ENCODE measurements around the gene HLA-C. TPM values are rescaled to one million over a fixed set of nuclear protein-coding genes. Genes with fewer than 3 reads are reported as not detected.
"Not testable (repeated sequence)": the region's sequence is repeated elsewhere in the genome, so short reads cannot be mapped to it uniquely, and the experiment has no call there.

Gene HLA-C
- total RNA-seq, 4 donors from 2014 or later = 206 to 531 (median 257) TPM

GRCh38 chr6:31289788-31290187 lies 17.9 kb upstream of the HLA-C start:
- Histone ChIP-seq H3K4me1 (no peaks in the 10 kb centered on the region), H3K4me3 (no peak overlapping the region), H3K36me3 (no peaks in the 10 kb centered on the region), H3K27me3 (peaks cover 29% of the 10 kb centered on the region), H3K27ac (no peak overlapping the region), H3K9me3 (no peaks in the 10 kb centered on the region)
- TF ChIP-seq POLR2A (IDR thresholded peaks at IDR 0.05) (no peak), POLR2AphosphoS5 (IDR thresholded peaks at IDR 0.05) (no peak), EP300 (IDR thresholded peaks at IDR 0.05) (no peak)
- no peak for ATAC-seq

GRCh38 chr6:31287619-31288018 lies 15.7 kb upstream of the HLA-C start:
- no peak for ATAC-seq
- Histone ChIP-seq H3K9me3 (no peaks in the 10 kb centered on the region), H3K36me3 (no peaks in the 10 kb centered on the region), H3K4me1 (no peaks in the 10 kb centered on the region), H3K27ac (no peak overlapping the region), H3K27me3 (peaks cover 12% of the 10 kb centered on the region), H3K4me3 (no peak overlapping the region)
- TF ChIP-seq EP300 (IDR thresholded peaks at IDR 0.05) (no peak), POLR2A (IDR thresholded peaks at IDR 0.05) (no peak), POLR2AphosphoS5 (IDR thresholded peaks at IDR 0.05) (no peak)
- TF ChIP-seq, protein P1, sequence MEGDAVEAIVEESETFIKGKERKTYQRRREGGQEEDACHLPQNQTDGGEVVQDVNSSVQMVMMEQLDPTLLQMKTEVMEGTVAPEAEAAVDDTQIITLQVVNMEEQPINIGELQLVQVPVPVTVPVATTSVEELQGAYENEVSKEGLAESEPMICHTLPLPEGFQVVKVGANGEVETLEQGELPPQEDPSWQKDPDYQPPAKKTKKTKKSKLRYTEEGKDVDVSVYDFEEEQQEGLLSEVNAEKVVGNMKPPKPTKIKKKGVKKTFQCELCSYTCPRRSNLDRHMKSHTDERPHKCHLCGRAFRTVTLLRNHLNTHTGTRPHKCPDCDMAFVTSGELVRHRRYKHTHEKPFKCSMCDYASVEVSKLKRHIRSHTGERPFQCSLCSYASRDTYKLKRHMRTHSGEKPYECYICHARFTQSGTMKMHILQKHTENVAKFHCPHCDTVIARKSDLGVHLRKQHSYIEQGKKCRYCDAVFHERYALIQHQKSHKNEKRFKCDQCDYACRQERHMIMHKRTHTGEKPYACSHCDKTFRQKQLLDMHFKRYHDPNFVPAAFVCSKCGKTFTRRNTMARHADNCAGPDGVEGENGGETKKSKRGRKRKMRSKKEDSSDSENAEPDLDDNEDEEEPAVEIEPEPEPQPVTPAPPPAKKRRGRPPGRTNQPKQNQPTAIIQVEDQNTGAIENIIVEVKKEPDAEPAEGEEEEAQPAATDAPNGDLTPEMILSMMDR (IDR thresholded peaks at IDR 0.05) = no peak
- 61 to 62% methylated on average over 2 to 4 of the region's 4 CpGs for WGBS, 2 donors (ENCODE audit: low coverage in 1 of 2)

GRCh38 chr6:31285982-31286381 lies 14.1 kb upstream of the HLA-C start:
- Histone ChIP-seq H3K4me3 (no peak overlapping the region), H3K9me3 (no peaks in the 10 kb centered on the region), H3K27me3 (no peaks in the 10 kb centered on the region), H3K4me1 (no peaks in the 10 kb centered on the region), H3K27ac (no peak overlapping the region), H3K36me3 (no peaks in the 10 kb centered on the region)
- TF ChIP-seq POLR2AphosphoS5 (IDR thresholded peaks at IDR 0.05) (no peak), POLR2A (IDR thresholded peaks at IDR 0.05) (no peak), EP300 (IDR thresholded peaks at IDR 0.05) (no peak)
- TF ChIP-seq, protein P1 (IDR thresholded peaks at IDR 0.05) = no peak
- 0 to 32% methylated on average over 1 to 2 of the region's 2 CpGs for WGBS, 2 donors (ENCODE audit: low coverage in 1 of 2)
- ATAC-seq = no peak

GRCh38 chr6:31285486-31285885 lies 13.6 kb upstream of the HLA-C start:
- TF ChIP-seq POLR2AphosphoS5 (IDR thresholded peaks at IDR 0.05) = no peak
- TF ChIP-seq, protein P1 (IDR thresholded peaks at IDR 0.05) = no peak
- no peak for TF ChIP-seq EP300 (IDR thresholded peaks at IDR 0.05)
- no peak for TF ChIP-seq POLR2A (IDR thresholded peaks at IDR 0.05)
- H3K27ac ChIP-seq = no peak overlapping the region
- no peak overlapping the region for H3K4me3 ChIP-seq
- H3K9me3 ChIP-seq = no peaks in the 10 kb centered on the region
- no peaks in the 10 kb centered on the region for H3K4me1 ChIP-seq
- WGBS, 2 donors (ENCODE audit: low coverage in 1 of 2) = 67 to 78% methylated on average over 3 of the region's 3 CpGs
- H3K36me3 ChIP-seq = no peaks in the 10 kb centered on the region
- ATAC-seq = no peak
- no peaks in the 10 kb centered on the region for H3K27me3 ChIP-seq

DNA sequence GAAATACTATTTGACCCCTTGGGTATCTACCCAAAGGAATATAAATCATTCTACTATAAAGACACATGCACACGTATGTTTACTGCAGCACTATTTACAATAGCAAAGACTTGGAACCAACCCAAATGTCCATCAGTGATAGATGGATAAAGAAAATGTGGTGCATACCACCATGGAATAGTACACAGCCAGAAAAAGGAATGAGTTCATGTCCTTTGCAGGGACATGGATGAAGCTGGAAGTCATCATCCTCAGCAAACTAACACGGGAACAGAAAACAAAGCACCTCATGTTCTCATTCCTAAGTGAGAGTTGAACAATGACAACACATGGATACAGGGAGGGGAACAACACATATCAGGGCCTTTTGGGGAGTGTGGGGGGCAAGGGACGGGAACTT lies 7.8 kb upstream of the HLA-C start:
- not testable (repeated sequence) for ATAC-seq, H3K36me3 ChIP-seq, H3K27me3 ChIP-seq, H3K27ac ChIP-seq, H3K9me3 ChIP-seq, H3K4me1 ChIP-seq, H3K4me3 ChIP-seq
- WGBS, 2 donors (ENCODE audit: low coverage in 1 of 2) = 65 to 69% methylated on average over 3 of the region's 3 CpGs

GRCh38 chr6:31272836-31273626 lies 1.1 kb upstream of the HLA-C start:
- ATAC-seq = no peak
- WGBS, 2 donors (ENCODE audit: low coverage in 1 of 2) = 40 to 79% methylated on average over 5 to 10 of the region's 10 CpGs
- peak overlapping the region; percentile 83 to 99 (median 95) for H3K27ac ChIP-seq
- peaks cover 0 to 4% (median 3%) of the 10 kb centered on the region in 3 donors for H3K4me1 ChIP-seq
- H3K36me3 ChIP-seq = peaks cover 0 to 10% of the 10 kb centered on the region in 2 donors
- TF ChIP-seq, protein P1 (IDR thresholded peaks at IDR 0.05) = no peak
- no peak for TF ChIP-seq POLR2AphosphoS5 (IDR thresholded peaks at IDR 0.05)
- TF ChIP-seq EP300 (IDR thresholded peaks at IDR 0.05) = no peak
- no peak for TF ChIP-seq POLR2A (IDR thresholded peaks at IDR 0.05)
- peak overlapping the region; percentile 74 to 96 for H3K4me3 ChIP-seq
- H3K9me3 ChIP-seq = no peaks in the 10 kb centered on the region
- no peaks in the 10 kb centered on the region for H3K27me3 ChIP-seq
